H1 (cell line): ENCODE measurements around the gene IDI1. TPM values are rescaled to one million over a fixed set of nuclear protein-coding genes. Genes with fewer than 3 reads are reported as not detected.
A peak's percentile ranks its signal among the peaks of the same experiment; 100 is the strongest.

Experiments
- CTCF ChIA-PET: fragments of 300-600 bp; sonication (Branson Sonifier 250); formaldehyde crosslinking; loops from one replicate; lab custom pipeline; 2021; ENCODE audit not compliant: partially characterized antibody; lab: Charles Lee
- POLR2A ChIA-PET: fragments of 300-600 bp; sonication (Branson Sonifier 250); formaldehyde crosslinking; loops from one replicate; lab custom pipeline; 2021; ENCODE audit warnings: inconsistent platforms; ENCODE audit not compliant: partially characterized antibody; lab: Charles Lee
- DNase-seq, 2 experiments: peaks; one replicate each; pipeline versions ENCODE4 v3.0.0 to v3.0.0-alpha.2; 2010 to 2022; ENCODE audit warnings: low spot score in 2 of 2, low read depth in 1 of 2, mixed read lengths in 1 of 2
- FAIRE-seq: peaks from 2 replicates; lab custom pipeline; 2011; peaks lifted over from hg19 to GRCh38; lab: Jason Lieb, UNC
- H2AFZ ChIP-seq: 2 replicates; pipeline ENCODE4 v1.8.1; 2012; ENCODE audit warnings: low read length, inconsistent platforms
- H2AK5ac ChIP-seq: 2 replicates; pipeline ENCODE4 v1.6.1; 2013; ENCODE audit warnings: low read depth, low read length
- H2BK120ac ChIP-seq: replicated peaks from 2 replicates; pipeline ENCODE3; 2013; ENCODE audit warnings: low read depth, low read length, inconsistent platforms
- H2BK12ac ChIP-seq: 2 replicates; pipeline ENCODE4 v1.6.1; 2013; ENCODE audit warnings: low read depth, low read length
- H2BK15ac ChIP-seq: 2 replicates; pipeline ENCODE4 v1.6.1; 2013; ENCODE audit warnings: low read length
- H2BK20ac ChIP-seq: 2 replicates; pipeline ENCODE4 v1.6.1; 2013; ENCODE audit warnings: low read length
- H2BK5ac ChIP-seq: 2 replicates; pipeline ENCODE4 v1.6.1; 2013; ENCODE audit warnings: low read depth, low read length
- H3K14ac ChIP-seq: 2 replicates; pipeline ENCODE4 v1.6.1; 2013; ENCODE audit warnings: inconsistent platforms; ENCODE audit not compliant: insufficient read length
- H3K18ac ChIP-seq: 2 replicates; pipeline ENCODE4 v1.6.1; 2013; ENCODE audit warnings: low read length; ENCODE audit errors: extremely low read depth
- H3K23ac ChIP-seq: 2 replicates; pipeline ENCODE4 v1.6.1; 2013; ENCODE audit warnings: inconsistent platforms; ENCODE audit not compliant: insufficient read length
- H3K23me2 ChIP-seq: 2 replicates; pipeline ENCODE4 v1.6.1; 2013; ENCODE audit warnings: low read depth, low read length
- H3K27ac ChIP-seq: 2 replicates; pipeline ENCODE4 v1.6.1; 2011; ENCODE audit warnings: low read depth, low read length, inconsistent platforms
- H3K27me3 ChIP-seq, 4 experiments: replicated peaks in 1 of 4; 1 replicate in 1 of 4; 2 replicates in 3 of 4; pipeline versions ENCODE4 v1.6.1 to v1.8.1; 2011 to 2013; ENCODE audit warnings: low read length in 3 of 4, mild to moderate bottlenecking in 3 of 4, inconsistent platforms in 2 of 4, mixed read lengths in 2 of 4, moderate library complexity in 1 of 4; ENCODE audit not compliant: control insufficient read depth in 3 of 4, insufficient read depth in 3 of 4; ENCODE audit errors: extremely low read depth in 1 of 4
- H3K36me3 ChIP-seq, 4 experiments: 2 replicates each; pipeline versions ENCODE4 v1.6.1 to v1.8.1; 2011 to 2013; ENCODE audit warnings: mild to moderate bottlenecking in 4 of 4, low read length in 3 of 4, moderate library complexity in 2 of 4, control low read depth in 1 of 4, inconsistent platforms in 1 of 4; ENCODE audit not compliant: insufficient read depth in 4 of 4, control insufficient read depth in 2 of 4
- H3K4ac ChIP-seq: replicated peaks from 2 replicates; pipeline ENCODE3; 2013; ENCODE audit warnings: low read length, low read depth, mixed read lengths, inconsistent platforms; ENCODE audit not compliant: insufficient read length
- H3K4me1 ChIP-seq, 4 experiments: replicated peaks in 1 of 4; 1 replicate in 1 of 4; 2 replicates in 3 of 4; pipeline versions ENCODE4 v1.6.1 to v1.8.1; 2011 to 2013; ENCODE audit warnings: low read length in 3 of 4, inconsistent platforms in 2 of 4, mixed read lengths in 1 of 4; ENCODE audit not compliant: insufficient read depth in 4 of 4, control insufficient read depth in 3 of 4
- H3K4me2 ChIP-seq, 2 experiments: 2 replicates each; pipeline versions ENCODE4 v1.6.1 to v1.8.1; 2011 to 2013; ENCODE audit warnings: low read depth in 2 of 2, low read length in 2 of 2, control low read depth in 1 of 2, inconsistent platforms in 1 of 2, mild to moderate bottlenecking in 1 of 2; ENCODE audit not compliant: insufficient read depth in 1 of 2
- H3K4me3 ChIP-seq, 4 experiments: fragments of 200-600, 300-600 bp in 1 of 4; sonication (generic), shearing (Covaris generic), sonication (Bioruptor Twin) in 1 of 4; 2 replicates each; pipeline versions ENCODE4 v1.5.1 to v1.8.1; 2011 to 2016; ENCODE audit warnings: low read length in 4 of 4, low read depth in 3 of 4, control low read depth in 2 of 4, inconsistent platforms in 2 of 4, mild to moderate bottlenecking in 2 of 4, mixed read lengths in 1 of 4, moderate library complexity in 1 of 4; ENCODE audit not compliant: insufficient read depth in 2 of 4; ENCODE audit errors: extremely low read depth in 1 of 4
- H3K56ac ChIP-seq: replicated peaks from 2 replicates; pipeline ENCODE3; 2013; ENCODE audit warnings: low read depth, mild to moderate bottlenecking, mixed read lengths, low read length, inconsistent platforms; ENCODE audit not compliant: insufficient read length
- H3K79me1 ChIP-seq: 2 replicates; pipeline ENCODE4 v1.6.1; 2013; ENCODE audit warnings: low read depth, low read length, control low read depth
- H3K79me2 ChIP-seq, 2 experiments: 2 replicates each; pipeline versions ENCODE4 v1.6.1 to v1.8.1; 2012 to 2013; ENCODE audit warnings: low read length in 2 of 2, mild to moderate bottlenecking in 2 of 2, inconsistent platforms in 1 of 2; ENCODE audit not compliant: insufficient read depth in 2 of 2, control insufficient read depth in 1 of 2
- H3K9ac ChIP-seq, 4 experiments: replicated peaks in 1 of 4; 1 replicate in 1 of 4; 2 replicates in 3 of 4; pipeline versions ENCODE4 v1.6.1 to v1.8.1; 2011 to 2013; ENCODE audit warnings: low read depth in 3 of 4, low read length in 3 of 4, control low read depth in 2 of 4, mild to moderate bottlenecking in 2 of 4, moderate library complexity in 2 of 4, inconsistent platforms in 1 of 4; ENCODE audit errors: extremely low read depth in 1 of 4
- H3K9me3 ChIP-seq, 2 experiments: 2 replicates each; pipeline versions ENCODE4 v1.6.1 to v1.8.1; 2012 to 2013; ENCODE audit warnings: mild to moderate bottlenecking in 2 of 2, moderate library complexity in 2 of 2, control low read depth in 1 of 2, inconsistent platforms in 1 of 2, low read depth in 1 of 2, low read length in 1 of 2, mixed read lengths in 1 of 2; ENCODE audit not compliant: insufficient read depth in 2 of 2
- H4K20me1 ChIP-seq, 2 experiments: replicated peaks in 1 of 2; 2 replicates each; pipeline versions ENCODE3 to v1.8.1; 2011 to 2013; ENCODE audit warnings: inconsistent platforms in 2 of 2, low read length in 2 of 2, mild to moderate bottlenecking in 1 of 2; ENCODE audit not compliant: insufficient read depth in 2 of 2, control insufficient read depth in 1 of 2
- H4K5ac ChIP-seq: 2 replicates; pipeline ENCODE4 v1.6.1; 2013; ENCODE audit warnings: low read length, low read depth, mixed read lengths, inconsistent platforms; ENCODE audit not compliant: insufficient read length
- H4K8ac ChIP-seq: 2 replicates; pipeline ENCODE4 v1.8.0; 2013; ENCODE audit warnings: mild to moderate bottlenecking, moderate library complexity, low read length, inconsistent platforms; ENCODE audit not compliant: insufficient read depth; ENCODE audit errors: extremely low read depth
- H4K91ac ChIP-seq: replicated peaks from 2 replicates; pipeline ENCODE3; 2013; ENCODE audit warnings: low read length, mixed read lengths, inconsistent platforms; ENCODE audit not compliant: insufficient read length
- BRCA1 ChIP-seq: IDR thresholded peaks from 2 replicates; pipeline ENCODE4 v1.6.1; 2012; ENCODE audit warnings: low read depth, low read length, improper control_type of control experiment
- CEBPB ChIP-seq: IDR thresholded peaks from 2 replicates; pipeline ENCODE4 v1.6.1; 2012; ENCODE audit warnings: low read depth, low read length
- CHD2 ChIP-seq: IDR thresholded peaks from 2 replicates; pipeline ENCODE4 v1.6.1; 2012; ENCODE audit warnings: low read length, improper control_type of control experiment
- FOSL1 ChIP-seq: IDR thresholded peaks from 2 replicates; pipeline ENCODE4 v1.6.1; 2011; ENCODE audit warnings: mild to moderate bottlenecking, low read depth, low read length, moderate library complexity; ENCODE audit not compliant: insufficient read depth
- HDAC2 ChIP-seq, 2 experiments: fragments of 300-600 bp in 1 of 2; sonication (generic) in 1 of 2; IDR thresholded peaks; 2 replicates each; pipeline ENCODE4 v1.6.1; 2011 to 2012; ENCODE audit warnings: low read depth in 2 of 2, low read length in 2 of 2, mild to moderate bottlenecking in 2 of 2, moderate library complexity in 2 of 2, borderline replicate concordance in 1 of 2, inconsistent platforms in 1 of 2
- JUND ChIP-seq: IDR thresholded peaks from 2 replicates; pipeline ENCODE4 v1.6.1; 2011; ENCODE audit warnings: mild to moderate bottlenecking, improper control_type of control experiment, low read length
- KDM1A ChIP-seq: fragments of 200-600, 300-600 bp; sonication (generic); IDR thresholded peaks from 2 replicates; pipeline ENCODE4 v1.7.1; 2016; ENCODE audit warnings: mild to moderate bottlenecking, low read length, borderline replicate concordance
- PHF8 ChIP-seq: fragments of 200-600 bp; sonication (generic); conservative IDR thresholded peaks from 2 replicates; pipeline ENCODE4 v1.7.1; 2012; ENCODE audit warnings: low read depth, mild to moderate bottlenecking, inconsistent platforms, low read length, moderate library complexity
- RBBP5 ChIP-seq: IDR thresholded peaks from 2 replicates; pipeline ENCODE4 v1.7.1; 2012; ENCODE audit warnings: low read depth, mild to moderate bottlenecking, inconsistent platforms, low read length, moderate library complexity, borderline replicate concordance
- SAP30 ChIP-seq: fragments of 300-600 bp; sonication (generic); IDR thresholded peaks from 2 replicates; pipeline ENCODE4 v1.7.1; 2012; ENCODE audit warnings: low read length, moderate library complexity, mild to moderate bottlenecking, inconsistent platforms; ENCODE audit not compliant: insufficient read depth, insufficient replicate concordance
- TAF7 ChIP-seq: optimal IDR thresholded peaks from 2 replicates; pipeline ENCODE3; 2011; ENCODE audit warnings: low read depth, mild to moderate bottlenecking, inconsistent platforms, low read length, moderate library complexity, borderline replicate concordance
- ZNF274 ChIP-seq: IDR thresholded peaks from 2 replicates; pipeline ENCODE4 v1.7.0; 2012; ENCODE audit warnings: low read length, borderline replicate concordance; ENCODE audit errors: extremely low read depth
- WGBS, 2 experiments: shearing (Covaris generic) in 1 of 2; methylation state at CpG; one replicate each; pipeline versions ENCODE4 v1.1.6 to v1.1.7; 2013 to 2015; ENCODE audit warnings: low lambda C conversion rate in 2 of 2, mixed read lengths in 2 of 2, inconsistent platforms in 1 of 2, low coverage in 1 of 2, missing lambda C conversion rate in 1 of 2; ENCODE audit not compliant: insufficient replicate concordance in 2 of 2, insufficient coverage in 1 of 2, insufficient read length in 1 of 2; ENCODE audit errors: extremely low coverage in 1 of 2, missing lambda C conversion rate in 1 of 2; 5-methylcytosine and 5-hydroxymethylcytosine counted together
- polyA plus RNA-seq, 7 experiments: library from polyadenylated mRNA; depleted of rRNA in 3 of 7; stranded (reverse) in 5 of 7; unstranded in 2 of 7; fragments of >200 nt in 5 of 7; fragments of 200-250 nt in 2 of 7; gene quantifications; 1 replicate in 5 of 7; 2 replicates in 1 of 7; 4 replicates in 1 of 7; pipeline versions ENCODE4 v1.2.1 to v1.2.3, GENCODE V29; 2011 to 2013; ENCODE audit warnings: missing spikeins in 2 of 7, mixed read lengths in 2 of 7
- total RNA-seq: library from RNA; stranded (reverse); fragmentation: NEBNext Ultra II Directional; extraction: Animal tissue kit (Norgen Biotek cat#: 25700); gene quantifications from 2 replicates; pipeline ENCODE4 v1.2.1, GENCODE V29; 2021

Gene IDI1
- total and polyA plus RNA-seq, 2 of the 8 experiments (the other 6 are each of a cell fraction or from before 2014, with no cell fraction given): 35.3 to 56.6 TPM

GRCh38 chr10:1049425-1049958 is 573 bp upstream of the IDI1 start:
- Histone ChIP-seq H4K5ac (peak overlapping the region; percentile 86), H3K27ac (0 out of 2 replicates have a peak overlapping the region, but pooled peaks have one; percentile 32), H3K23ac (no peak overlapping the region), H2BK12ac (peak overlapping the region; percentile 28; the same call in 1 of the 2 replicates), H3K9me3 (no peaks in the 10 kb centered on the region), H2BK5ac (peak overlapping the region; percentile 47), H2AK5ac (no peak overlapping the region), H3K4me1 (peaks cover 0 to 5% (median 2%) of the 10 kb centered on the region in 4 experiments; a peak in 3 of 7 replicates), H2BK120ac (no peak overlapping the region), H3K4me3 (peak overlapping the region; percentile 79 to 98 (median 95)), H3K9ac (peak overlapping the region in 3 of 4 experiments; percentile 76 to 91 (median 91); a peak in 6 of 7 replicates), H3K27me3 (no peaks in the 10 kb centered on the region), H2BK15ac (no peak overlapping the region), H3K79me2 (peaks cover 24 to 79% of the 10 kb centered on the region in 2 experiments), H4K20me1 (peaks cover 6 to 18% of the 10 kb centered on the region in 2 experiments), H3K18ac (peak overlapping the region; percentile 65), H4K8ac (peak overlapping the region; percentile 90), H2AFZ (no peak overlapping the region), H4K91ac (peak overlapping the region; percentile 75), H3K79me1 (peaks cover 4% of the 10 kb centered on the region; the same call in 1 of the 2 replicates), H3K4me2 (peak overlapping the region; percentile 75 to 76), H3K56ac (peak overlapping the region; percentile 37), H3K36me3 (peaks cover 0 to 28% (median 2%) of the 10 kb centered on the region in 4 experiments; a peak in 3 of 8 replicates), H3K14ac (no peak overlapping the region), H2BK20ac (no peak overlapping the region), H3K4ac (no peak overlapping the region), H3K23me2 (no peaks in the 10 kb centered on the region; the same call in 1 of the 2 replicates)
- 4% methylated on average over 24 of the region's 34 CpGs; no CpG with 5 or more reads in 1 of the 2 experiments for WGBS, 2 experiments
- FAIRE-seq: no peak
- POLR2A ChIA-PET: interaction anchor here (0.7 to 2.9 kb wide), 20 partner anchors 8 to 121 kb away, joined by 3 to 22 read pairs (median 4); partner anchors contain the start of gene GTPBP4
- CTCF ChIA-PET: interaction anchor here (0.6 kb wide), 1 partner anchor 57 kb away, joined by 3 read pairs; no protein-coding TSS in a partner anchor
- DNase-seq: no peak
- TF ChIP-seq CEBPB (no peak), RBBP5 (peak; percentile 53), FOSL1 (no peak), JUND (no peak), KDM1A (no peak), ZNF274 (no peak), CHD2 (peak; percentile 13; the same call in 1 of the 2 replicates), HDAC2 (IDR thresholded peaks at IDR 0.05; ENCODE audit: borderline replicate concordance in 1 of 2, low read depth in 2 of 2, low read length in 2 of 2) (peak in 1 of 2 experiments; percentile 20; a peak in 1 of 4 replicates), PHF8 (peak; percentile 40; the same call in 1 of the 2 replicates), SAP30 (no peak), BRCA1 (no peak), TAF7 (peak; percentile 51)
